DMS114 treated with DMSO at 0.1 percent for 48 hours (cell line): ENCODE measurements around the gene TMA7.
"Not testable (repeated sequence)": the region's sequence is repeated elsewhere in the genome, so short reads cannot be mapped to it uniquely, and the experiment has no call there.

Experiments
- DNase-seq: peaks from one replicate; lab custom pipeline; 2025; ENCODE audit not compliant: unreplicated experiment; lab: John Stamatoyannopoulos, UW

Gene TMA7

DNA sequence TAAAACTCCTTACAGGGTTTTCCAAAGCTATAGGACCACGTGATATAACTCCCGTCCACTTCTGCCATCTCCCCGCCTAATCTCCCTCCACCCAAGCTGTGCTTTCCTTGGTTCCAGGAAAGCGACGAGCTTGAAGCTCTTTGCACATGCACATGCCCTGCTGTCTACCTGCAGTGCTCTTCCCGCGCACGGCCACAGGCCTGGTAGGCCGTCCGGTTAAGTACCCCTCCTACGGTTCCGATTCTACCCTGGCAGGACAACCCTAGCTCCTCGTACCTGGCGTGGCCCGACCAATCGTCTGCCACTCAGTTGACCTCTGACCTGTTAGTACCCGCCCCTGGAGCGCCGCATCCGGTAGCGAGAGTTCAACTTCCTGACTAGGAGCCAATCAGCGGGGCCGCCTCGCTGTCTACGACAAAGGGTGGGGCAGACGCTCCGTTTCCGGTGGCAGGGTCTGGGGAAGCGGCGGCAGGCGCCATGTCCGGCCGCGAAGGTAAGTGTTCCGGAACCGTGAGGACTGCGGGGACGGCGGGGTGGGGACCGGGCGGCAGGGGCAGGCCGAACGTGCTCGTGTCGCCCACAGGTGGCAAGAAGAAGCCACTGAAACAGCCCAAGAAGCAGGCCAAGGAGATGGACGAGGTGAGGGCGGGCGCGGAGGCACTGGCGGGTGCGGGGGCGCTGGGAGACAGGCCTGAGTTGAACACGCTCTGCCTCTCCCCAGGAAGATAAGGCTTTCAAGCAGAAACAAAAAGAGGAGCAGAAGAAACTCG is at the start of gene TMA7, which contains the start of gene CCDC51:
Gene TMA7 (plus strand): TSS at position 438 of the 770 bp plus-strand sequence. CDS start 40 bp downstream, at position 478.
Gene CCDC51 (minus strand): TSS at position 300 of the 770 bp plus-strand sequence. CDS start 4,991 bp downstream, outside the sequence.
- DNase-seq = peak; percentile 94

- DNase-seq = no peak
These were observed 45.7 kb upstream of the TMA7 start for GRCh38 chr3:48394391-48394790.

DNA sequence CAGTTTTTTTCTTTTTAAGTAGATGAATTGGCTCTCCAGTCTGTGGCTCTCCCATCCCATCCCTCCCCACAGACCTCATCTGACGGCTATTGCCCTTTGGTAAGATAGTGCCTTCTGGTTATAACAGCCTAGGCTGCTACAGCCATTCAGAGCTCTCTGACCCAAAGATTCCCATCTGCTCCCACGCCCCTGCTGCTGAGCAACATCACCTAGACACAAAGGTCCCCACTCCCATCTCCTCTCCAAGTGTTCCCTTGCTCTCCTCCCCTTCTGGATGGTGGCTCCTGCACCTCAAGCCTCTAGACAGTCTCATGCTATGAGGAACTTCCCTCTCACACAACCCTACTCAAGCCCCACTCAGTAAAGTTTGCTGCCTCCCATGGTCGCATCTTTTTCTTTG is 44.3 kb upstream of the TMA7 start:
- DNase-seq = no peak

DNA sequence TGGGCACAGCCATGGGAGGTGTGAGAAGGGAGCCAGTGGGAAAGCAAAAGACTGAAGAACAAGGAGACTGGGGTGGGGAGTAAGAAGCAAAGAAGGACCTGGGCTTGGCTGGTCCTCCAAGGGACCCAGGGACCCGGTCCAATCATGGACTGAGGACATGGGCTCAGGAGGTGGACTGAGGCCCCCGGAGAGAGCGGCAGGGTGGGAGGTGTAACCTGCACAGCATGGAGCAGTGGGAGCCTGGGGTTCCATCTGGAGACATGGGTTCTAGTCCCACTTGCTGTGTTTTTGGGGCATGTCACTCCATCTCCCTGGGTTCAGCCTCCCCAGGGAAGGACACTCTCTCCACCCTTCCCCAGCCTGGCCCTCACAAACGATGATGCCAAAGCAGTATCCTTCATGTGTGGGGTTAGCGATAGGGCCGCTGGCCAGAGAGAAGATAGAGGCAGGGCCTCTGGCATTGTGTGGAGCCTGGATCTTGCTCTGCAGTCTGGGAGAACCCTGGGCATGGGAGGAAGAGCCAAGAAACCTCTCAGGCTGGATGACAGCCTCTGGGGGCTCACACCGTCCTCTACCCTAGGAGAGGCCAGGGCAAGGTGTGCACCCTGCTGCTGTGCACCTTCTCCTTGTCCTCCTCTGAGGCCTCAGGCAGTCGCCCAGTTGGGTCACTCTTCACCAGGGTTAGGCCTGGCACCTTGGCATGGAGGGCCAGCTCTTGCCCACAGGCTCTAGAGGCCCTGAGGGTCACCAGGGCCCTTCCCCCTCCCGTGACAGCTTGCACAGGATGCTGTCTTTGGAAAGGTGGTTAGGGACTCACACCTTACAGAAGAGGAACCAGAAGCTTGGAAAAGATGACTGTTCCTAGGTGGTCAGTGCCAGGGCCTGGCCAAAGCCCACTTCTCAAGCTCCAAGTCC is 42.0 kb upstream of the TMA7 start:
- no peak for DNase-seq

GRCh38 chr3:48398701-48399386 is 41.2 kb upstream of the TMA7 start:
- no peak for DNase-seq

DNA sequence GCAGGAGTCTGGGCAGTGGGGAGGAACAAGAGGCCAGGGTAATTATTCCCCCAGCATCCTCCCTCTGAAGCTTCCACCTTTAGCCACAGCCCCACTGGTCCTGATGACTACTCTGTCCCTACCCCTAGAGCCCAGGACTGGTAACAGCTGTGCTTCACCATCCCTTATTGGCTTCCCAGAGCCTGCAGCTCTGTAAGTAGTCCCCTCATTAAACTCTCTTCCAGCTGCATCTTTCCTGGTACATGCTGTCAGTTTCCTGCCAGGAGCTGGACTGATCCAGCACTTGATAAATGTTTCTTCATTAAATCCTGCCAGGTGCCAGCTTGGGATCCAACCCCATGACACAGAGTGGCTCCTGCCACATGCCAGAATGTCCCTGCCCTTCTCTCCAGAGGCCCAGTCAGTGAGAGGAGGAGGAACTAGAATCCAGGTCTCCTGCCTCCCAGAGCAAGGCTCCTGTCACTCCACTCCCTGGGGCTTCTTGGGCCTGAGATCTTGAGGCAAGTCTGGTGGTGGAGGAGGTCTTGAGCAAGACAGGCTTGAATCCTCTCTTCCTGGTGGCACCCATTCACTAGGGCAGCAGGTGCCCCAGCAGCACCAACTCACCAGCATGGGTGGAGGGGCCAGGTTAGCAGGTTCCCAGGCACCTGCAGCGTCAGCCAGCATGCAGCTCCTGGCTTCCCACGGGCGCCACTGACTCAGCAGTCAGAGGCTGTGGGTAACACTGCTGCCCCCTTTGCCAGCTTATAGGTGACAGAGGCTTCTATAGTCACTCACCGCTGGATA is 40.5 kb upstream of the TMA7 start:
- no peak for DNase-seq

- DNase-seq = peak; percentile 18
These were observed 39.1 kb upstream of the TMA7 start for GRCh38 chr3:48400824-48401433.

GRCh38 chr3:48401434-48401901 is 38.6 kb upstream of the TMA7 start:
- DNase-seq = not testable (repeated sequence)

DNA sequence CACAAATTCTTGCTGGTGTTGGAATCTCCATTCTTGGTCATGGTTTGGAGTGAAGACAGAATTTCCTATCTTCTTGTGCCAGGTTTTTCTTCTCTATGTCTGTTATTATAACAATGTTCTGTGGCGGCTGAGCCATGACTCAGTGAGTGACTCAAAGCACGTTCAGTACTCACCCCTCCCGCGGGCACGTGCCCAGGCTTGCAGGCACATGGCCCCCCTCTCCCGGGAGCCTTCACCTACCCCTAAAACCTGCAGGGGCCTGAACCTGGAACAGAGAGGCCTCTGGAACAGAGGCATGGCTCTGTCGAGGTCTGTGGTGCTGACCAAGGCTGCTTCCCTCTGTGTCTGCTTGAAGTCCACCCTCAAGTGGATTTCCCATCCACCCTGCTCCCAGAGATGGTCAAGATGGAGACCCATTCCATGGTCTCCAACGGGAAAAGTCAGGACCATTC is 37.8 kb upstream of the TMA7 start:
- DNase-seq = no peak

DNA sequence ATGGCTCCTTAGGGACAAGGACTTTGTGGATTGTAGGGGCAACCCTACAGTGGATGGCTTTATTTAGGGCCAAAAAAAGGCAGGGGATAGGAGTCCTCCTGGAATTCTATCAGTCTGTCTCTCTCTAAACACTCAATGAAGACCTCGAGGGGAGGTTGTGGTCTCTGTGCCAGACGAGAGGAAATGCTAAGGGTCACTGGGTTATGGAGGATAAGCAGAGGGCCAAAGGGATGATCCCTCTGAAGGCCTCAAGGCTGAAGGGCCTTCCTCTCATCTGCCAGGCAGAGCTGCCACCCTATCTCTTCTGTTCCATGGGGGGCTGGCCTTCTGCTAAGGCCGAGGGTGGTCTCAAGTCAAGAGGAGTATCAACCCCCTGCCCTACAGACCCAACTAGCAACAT is 37.1 kb upstream of the TMA7 start:
- DNase-seq = no peak

GRCh38 chr3:48403533-48404439 is 36.3 kb upstream of the TMA7 start:
- no peak for DNase-seq

DNA sequence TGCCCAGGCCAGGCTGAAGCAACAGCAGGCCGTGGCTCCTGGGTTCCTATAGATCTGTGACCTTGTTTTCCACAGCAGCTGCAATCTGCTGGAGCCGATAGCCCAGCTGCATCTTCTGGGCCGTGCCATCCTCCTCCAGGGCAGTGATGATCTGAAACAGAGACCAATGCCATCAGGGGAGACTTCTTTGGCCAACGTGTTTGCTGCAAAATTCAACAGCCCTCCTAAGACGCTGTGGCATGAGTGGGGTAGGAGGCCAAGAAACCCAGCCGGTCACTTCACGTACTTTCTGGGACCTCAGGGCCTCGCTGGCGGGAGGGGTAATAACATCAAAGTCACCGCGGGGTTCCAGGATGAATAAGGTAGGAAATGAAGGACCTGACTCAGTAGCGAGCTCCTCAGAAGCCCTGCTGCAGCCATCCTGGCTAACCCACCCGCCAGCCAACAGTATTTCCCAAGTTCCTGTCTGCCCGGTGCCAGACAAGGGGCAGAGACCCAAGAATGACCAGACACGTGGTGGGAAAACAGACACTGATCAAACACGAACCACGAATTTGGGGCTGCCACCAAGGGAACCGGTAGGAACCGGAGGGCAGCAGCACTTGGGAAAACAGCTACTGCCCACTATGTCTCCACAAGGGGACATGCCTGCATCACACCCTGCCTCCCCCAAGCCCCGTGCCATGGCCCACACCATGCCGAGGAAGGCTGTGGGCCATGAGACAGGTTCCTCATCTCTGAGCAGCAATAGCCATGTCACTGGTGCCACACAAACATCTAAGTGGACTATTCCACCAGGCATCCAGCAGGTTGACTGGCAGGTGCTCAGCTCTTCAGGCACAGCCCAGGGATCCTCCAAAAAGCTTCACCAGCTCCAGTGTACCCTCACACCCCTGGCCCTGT is 35.4 kb upstream of the TMA7 start:
- DNase-seq = no peak

DNA sequence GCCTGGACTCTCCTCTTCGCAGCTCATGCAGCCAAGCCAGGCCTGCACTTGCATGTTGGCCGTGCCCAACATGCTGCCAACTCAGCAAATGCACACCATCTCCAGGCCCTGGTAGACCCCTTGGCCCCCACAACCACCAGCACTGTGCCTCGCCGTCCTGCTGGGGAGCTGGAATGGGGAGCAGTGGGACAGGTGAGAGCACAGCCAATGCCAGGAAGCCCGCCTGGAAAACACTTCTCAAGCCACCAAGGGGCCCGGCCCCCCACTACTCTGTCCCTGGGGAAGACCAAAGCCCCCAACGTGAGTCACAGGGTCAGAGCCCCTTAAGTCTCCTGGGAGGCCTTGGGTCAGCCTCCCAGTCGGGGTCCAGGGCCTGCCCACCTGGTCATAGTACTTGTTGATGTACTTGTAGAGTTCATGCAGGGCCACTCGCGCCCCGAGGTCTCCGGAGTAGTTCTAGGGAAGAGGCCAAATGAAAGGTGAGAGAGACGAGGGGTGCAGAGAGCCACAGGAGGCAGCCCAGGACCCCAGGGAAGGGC is 34.6 kb upstream of the TMA7 start:
- DNase-seq = no peak

- no peak for DNase-seq
These were observed 34.1 kb upstream of the TMA7 start for GRCh38 chr3:48405971-48406370.

DNA sequence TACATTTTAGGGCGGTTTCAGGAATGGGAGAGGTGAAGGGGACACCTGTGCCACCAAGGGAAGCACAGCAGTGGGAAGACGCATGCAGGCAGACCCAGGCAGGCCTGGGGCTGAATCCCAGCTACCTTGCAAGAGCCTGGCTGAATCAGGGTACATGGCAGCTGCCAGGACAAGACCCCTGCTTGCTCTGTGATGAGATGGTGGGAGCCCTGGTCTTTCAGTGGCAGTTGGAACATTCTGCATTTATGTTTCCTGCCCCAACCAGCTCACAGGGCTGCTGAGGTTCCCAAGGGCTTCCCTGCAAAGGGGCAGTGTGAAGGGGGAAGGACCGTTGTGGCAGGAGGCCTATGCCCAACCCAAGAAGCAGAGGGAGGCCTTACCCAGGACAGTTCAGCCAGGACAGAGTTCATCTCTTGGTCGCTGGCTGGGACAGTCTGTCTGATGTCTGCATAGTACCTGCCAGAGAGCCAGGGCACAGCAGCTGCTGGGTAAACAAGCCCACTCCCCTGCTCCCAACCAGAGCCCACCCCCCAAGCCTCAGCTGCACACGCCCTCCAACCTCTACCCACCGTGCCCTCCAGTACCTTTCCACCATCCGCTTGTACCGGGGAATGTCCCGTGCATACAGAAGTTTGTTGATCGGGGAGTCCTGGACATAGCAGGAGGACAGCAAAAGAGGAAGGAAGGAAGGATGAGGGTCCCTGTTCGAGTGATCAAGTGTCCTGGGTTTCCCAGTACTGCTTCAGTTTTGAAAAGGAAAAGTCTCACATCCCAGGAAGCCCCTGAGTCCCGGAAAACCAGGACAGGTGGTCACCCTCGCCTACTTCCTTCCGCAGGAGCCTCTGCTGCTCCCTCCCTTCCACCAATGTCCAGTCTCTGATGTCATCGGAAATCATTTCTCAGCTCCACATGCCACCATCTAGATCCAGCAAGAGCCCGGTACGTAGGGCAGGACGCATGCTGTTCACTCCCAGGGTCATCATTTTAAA is 33.3 kb upstream of the TMA7 start:
- DNase-seq = no peak

DNA sequence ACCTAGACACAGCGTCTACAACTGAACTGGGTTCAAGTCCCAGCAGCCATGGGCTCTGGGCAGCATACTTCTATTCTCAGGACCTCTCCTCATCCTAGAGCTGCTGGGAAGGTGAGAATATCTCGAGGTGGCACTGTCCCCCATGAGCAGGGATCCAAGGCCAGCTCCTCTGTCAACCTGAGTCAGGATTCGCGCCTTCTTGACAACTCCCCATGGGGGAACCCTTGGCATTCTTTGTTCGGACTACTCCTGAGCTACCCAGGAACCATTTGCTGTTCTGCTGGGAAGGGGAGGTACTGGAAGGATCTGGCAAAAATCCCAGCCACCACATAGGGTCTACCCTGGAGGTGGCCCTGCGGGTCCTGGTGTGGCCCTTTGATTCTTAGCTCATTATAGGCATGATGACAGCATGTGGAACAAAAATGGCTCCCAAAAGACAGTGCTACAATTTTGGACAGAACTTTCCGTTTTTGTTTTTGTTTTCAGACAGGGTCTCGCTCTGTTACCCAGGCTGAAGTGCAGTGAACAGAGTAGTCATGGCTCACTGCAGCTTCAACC is 32.4 kb upstream of the TMA7 start:
- no peak for DNase-seq
